ENCODE data around the gene NGB. TPM values are rescaled to one million over a fixed set of nuclear protein-coding genes. Genes with fewer than 3 reads are reported as not detected.

NGB gene
- not detected in 2 replicates for total RNA-seq

GRCh38 chr14:77271113-77271710 lies at the start of gene NGB:
Gene NGB, minus strand, starts transcription at chr14:77271206. Its CDS starts 269 bp downstream, at chr14:77270937.

GRCh38 chr14:77320238-77320935 lies 49.4 kb upstream of the NGB start, which contains the start of gene POMT2:
Gene POMT2, minus strand, starts transcription at chr14:77320883. Its CDS starts 202 bp downstream, at chr14:77320681.

Other genes with a start within 250 kb of the NGB start
- gene IRF2BPL, start 242.5 kb downstream of the NGB start, total RNA-seq: 28.7 and 44.0 TPM in 2 replicates
- gene CIPC, start 172.9 kb downstream of the NGB start, total RNA-seq: 11.1 TPM in 2 replicates
- not detected in 2 replicates for gene ZDHHC22, start 129.4 kb downstream of the NGB start, total RNA-seq
- not detected in 2 replicates for gene TMEM63C, start 89.4 kb downstream of the NGB start, total RNA-seq
- 12.9 and 16.4 TPM in 2 replicates for gene POMT2, start 49.7 kb upstream of the NGB start, total RNA-seq
- 30.7 and 32.5 TPM in 2 replicates for gene GSTZ1, start 49.8 kb upstream of the NGB start, total RNA-seq
- 8.9 and 11.6 TPM in 2 replicates for gene TMED8, start 105.9 kb upstream of the NGB start, total RNA-seq
- gene SAMD15, start 106.2 kb upstream of the NGB start, total RNA-seq: 2.2 and 3.0 TPM in 2 replicates
- gene NOXRED1, start 152.3 kb upstream of the NGB start, total RNA-seq: 0.22 and 0.25 TPM in 2 replicates
- gene VIPAS39, start 186.4 kb upstream of the NGB start, total RNA-seq: 26.7 and 30.4 TPM in 2 replicates
- gene AHSA1, start 186.9 kb upstream of the NGB start, total RNA-seq: 121 and 154 TPM in 2 replicates
- gene ISM2, start 227.6 kb upstream of the NGB start, total RNA-seq: under 0.01 and 0.11 TPM in 2 replicates

Measured in uterine smooth muscle cell (primary cell).